Activated CD4-positive, CD25-positive, alpha-beta regulatory T cell treated with anti-CD3 and anti-CD28 coated beads, Interleukin-2, amount 50 U/mL, for 72 hours (primary cell): Measurements from ENCODE around the gene GABRD.

Experiments
- DNase-seq: peaks from one replicate; pipeline ENCODE4 v3.0.0; 2021

Gene GABRD

DNA sequence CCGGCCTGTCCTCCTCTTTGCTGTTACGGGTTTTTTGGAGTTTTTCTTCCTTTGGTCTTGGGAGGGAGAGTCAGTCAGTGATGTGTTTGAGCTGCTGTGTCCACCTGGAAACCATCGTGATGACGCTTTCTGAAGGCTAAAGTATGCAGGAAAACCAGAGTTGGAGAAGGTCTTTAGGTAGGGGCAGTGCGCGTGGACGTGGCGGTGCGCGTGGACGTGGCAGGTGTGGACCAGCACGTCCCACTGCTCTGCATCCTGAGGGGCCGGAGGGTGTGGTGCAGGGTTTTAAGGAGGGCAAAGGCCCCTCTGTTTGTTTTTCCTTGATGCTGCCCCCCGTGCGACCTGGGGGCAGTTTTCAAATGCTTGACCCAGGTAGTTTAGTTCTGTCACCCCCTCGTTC is 61.0 kb downstream of the GABRD start:
- DNase-seq = no peak
